ENCODE measurements around the gene HSP90AA1.

DNA sequence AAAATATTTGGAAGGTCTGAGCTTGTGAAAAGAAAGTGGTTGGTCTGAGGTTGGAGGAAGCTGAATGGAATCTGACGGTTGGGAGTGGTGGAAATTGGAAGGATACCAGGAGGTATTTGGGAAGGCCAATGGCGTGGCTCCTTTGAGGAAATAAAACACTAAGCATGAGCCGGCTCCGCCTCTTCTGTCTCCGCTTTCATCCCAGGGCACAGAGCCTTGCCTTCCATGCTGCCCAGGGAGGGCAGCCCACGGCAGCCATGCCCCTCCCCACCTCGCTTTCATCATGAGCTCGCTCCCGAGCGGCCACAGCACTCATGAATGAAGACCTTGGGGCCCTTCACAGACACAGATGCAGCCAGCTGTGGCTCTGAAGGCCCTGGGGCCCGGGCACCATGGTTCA, 36.2 kb downstream of the HSP90AA1 start:
- TF ChIP-seq CTCF (conservative IDR thresholded peaks at IDR 0.05) = no peak
- no peak for TF ChIP-seq EZH2 (IDR thresholded peaks at IDR 0.05; ENCODE audit: low read depth)
